C4-2B (cell line): Measurements from ENCODE around the gene NSG2.
A peak's percentile ranks its signal among the peaks of the same experiment; 100 is the strongest.
"Not testable (repeated sequence)": the region's sequence is repeated elsewhere in the genome, so short reads cannot be mapped to it uniquely, and the experiment has no call there.

Experiments
- H3K27ac ChIP-seq: fragments of 450-650 bp; 2 replicates; pipeline ENCODE4 v1.5.1; 2017
- ZFX ChIP-seq: fragments of 450-650 bp; IDR thresholded peaks from 2 replicates; pipeline ENCODE4 v1.6.1; 2017
- TF ChIP-seq, protein P1 (sequence below): fragments of 450-650 bp; conservative IDR thresholded peaks from 2 replicates; pipeline ENCODE4 v1.5.1; 2017; ENCODE audit warnings: mild to moderate bottlenecking

Gene NSG2

GRCh38 chr5:174011441-174011840 is 34.1 kb upstream of the NSG2 start:
- H3K27ac ChIP-seq: no peak overlapping the region
- TF ChIP-seq, protein P1, sequence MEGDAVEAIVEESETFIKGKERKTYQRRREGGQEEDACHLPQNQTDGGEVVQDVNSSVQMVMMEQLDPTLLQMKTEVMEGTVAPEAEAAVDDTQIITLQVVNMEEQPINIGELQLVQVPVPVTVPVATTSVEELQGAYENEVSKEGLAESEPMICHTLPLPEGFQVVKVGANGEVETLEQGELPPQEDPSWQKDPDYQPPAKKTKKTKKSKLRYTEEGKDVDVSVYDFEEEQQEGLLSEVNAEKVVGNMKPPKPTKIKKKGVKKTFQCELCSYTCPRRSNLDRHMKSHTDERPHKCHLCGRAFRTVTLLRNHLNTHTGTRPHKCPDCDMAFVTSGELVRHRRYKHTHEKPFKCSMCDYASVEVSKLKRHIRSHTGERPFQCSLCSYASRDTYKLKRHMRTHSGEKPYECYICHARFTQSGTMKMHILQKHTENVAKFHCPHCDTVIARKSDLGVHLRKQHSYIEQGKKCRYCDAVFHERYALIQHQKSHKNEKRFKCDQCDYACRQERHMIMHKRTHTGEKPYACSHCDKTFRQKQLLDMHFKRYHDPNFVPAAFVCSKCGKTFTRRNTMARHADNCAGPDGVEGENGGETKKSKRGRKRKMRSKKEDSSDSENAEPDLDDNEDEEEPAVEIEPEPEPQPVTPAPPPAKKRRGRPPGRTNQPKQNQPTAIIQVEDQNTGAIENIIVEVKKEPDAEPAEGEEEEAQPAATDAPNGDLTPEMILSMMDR: no peak
- TF ChIP-seq ZFX: no peak

DNA sequence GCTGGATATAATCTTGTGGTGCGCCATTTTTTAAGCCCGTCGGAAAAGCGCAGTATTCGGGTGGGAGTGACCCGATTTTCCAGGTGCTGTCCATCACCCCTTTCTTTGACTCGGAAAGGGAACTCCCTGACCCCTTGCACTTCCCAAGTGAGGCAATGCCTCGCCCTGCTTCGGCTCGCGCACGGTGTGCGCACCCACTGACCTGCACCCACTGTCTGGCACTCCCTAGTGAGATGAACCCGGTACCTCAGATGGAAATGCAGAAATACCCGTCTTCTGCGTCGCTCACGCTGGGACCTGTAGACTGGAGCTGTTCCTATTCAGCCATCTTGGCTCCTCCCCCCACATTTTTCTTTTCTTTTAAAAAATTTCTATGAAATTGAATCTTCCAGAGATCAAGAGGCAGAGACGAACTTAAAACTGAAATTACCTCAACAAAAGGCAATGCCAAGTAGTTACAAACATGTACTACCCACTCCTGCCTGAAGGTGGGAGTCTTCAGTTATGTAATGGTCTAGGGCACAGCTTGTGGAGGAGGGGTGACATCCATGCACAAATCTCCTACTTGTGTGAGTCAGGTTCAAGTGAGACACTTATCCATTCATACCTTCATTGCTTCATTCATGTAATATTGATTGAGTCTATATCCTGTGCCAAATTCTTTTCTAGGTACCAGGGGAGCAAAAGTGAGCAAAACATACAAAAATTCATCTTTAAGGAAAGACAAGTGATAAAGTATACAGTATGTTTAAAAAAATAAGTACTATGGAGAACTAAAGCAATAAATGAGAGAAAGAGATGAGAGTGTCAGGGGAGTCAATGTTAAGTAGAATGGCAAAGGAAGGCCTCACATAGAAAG is 25.2 kb upstream of the NSG2 start:
- TF ChIP-seq, protein P1: peak; percentile 81
- not testable (repeated sequence) for H3K27ac ChIP-seq

GRCh38 chr5:174020928-174021304 is 24.6 kb upstream of the NSG2 start:
- TF ChIP-seq ZFX: no peak
- TF ChIP-seq, protein P1: no peak

GRCh38 chr5:174022384-174023095 is 23.0 kb upstream of the NSG2 start:
- H3K27ac ChIP-seq: no peak overlapping the region
- TF ChIP-seq ZFX: no peak
- TF ChIP-seq, protein P1: no peak

More at GRCh38 chr5:174020928-174021304, 24.6 kb upstream of the NSG2 start:
- H3K27ac ChIP-seq: no peak overlapping the region

DNA sequence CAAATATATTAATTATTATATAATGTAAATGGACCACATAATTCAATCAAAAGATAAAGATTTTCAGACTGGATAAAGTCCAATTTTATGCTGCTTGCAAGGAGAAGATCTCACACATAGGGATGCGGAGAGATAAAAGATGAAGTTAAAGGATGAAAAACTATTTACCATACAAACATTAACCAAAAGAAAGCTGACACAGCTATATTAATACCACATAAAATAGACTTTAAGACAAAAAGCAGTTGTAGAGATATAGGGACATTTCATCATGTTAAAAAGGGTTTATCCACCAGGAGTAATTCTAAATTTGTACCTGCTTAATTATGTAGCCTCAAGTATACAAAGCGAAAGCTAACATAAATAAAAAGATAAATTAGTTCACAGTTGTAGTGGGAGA is 15.2 kb upstream of the NSG2 start:
- TF ChIP-seq, protein P1: no peak
- no peak for TF ChIP-seq ZFX
- no peak overlapping the region for H3K27ac ChIP-seq

GRCh38 chr5:174044466-174045254 is 846 bp upstream of the NSG2 start:
- H3K27ac ChIP-seq: no peak overlapping the region
- TF ChIP-seq ZFX: no peak
- TF ChIP-seq, protein P1: no peak

GRCh38 chr5:174046558-174046957 is 1.1 kb downstream of the NSG2 start:
- H3K27ac ChIP-seq: no peak overlapping the region
- TF ChIP-seq, protein P1: no peak
- TF ChIP-seq ZFX: no peak
